Suprapubic skin (tissue), 4 donors: ENCODE results near the gene TSSK2. TPM values are rescaled to one million over a fixed set of nuclear protein-coding genes. Genes with fewer than 3 reads are reported as not detected.

ENCODE experiments used
- DNase-seq, 2 donors: peaks; one replicate each; pipeline ENCODE4 v3.0.0-alpha.2; 2019; ENCODE audit warnings: low spot score in 2 of 2
- H3K27ac ChIP-seq: fragments of 200-600 bp; sonication (generic); one replicate; pipeline ENCODE4 v1.5.1; 2019
- H3K27me3 ChIP-seq: fragments of 200-600 bp; sonication (generic); one replicate; pipeline ENCODE4 v1.5.1; 2019
- H3K36me3 ChIP-seq: fragments of 200-600 bp; sonication (generic); one replicate; pipeline ENCODE4 v1.5.1; 2019
- H3K4me1 ChIP-seq: fragments of 200-600 bp; sonication (generic); one replicate; pipeline ENCODE4 v1.5.1; 2019
- H3K4me3 ChIP-seq: fragments of 200-600 bp; sonication (generic); one replicate; pipeline ENCODE4 v1.5.1; 2019; ENCODE audit warnings: mild to moderate bottlenecking
- H3K9me3 ChIP-seq: fragments of 200-600 bp; sonication (generic); one replicate; pipeline ENCODE4 v1.5.1; 2019
- CTCF ChIP-seq, 2 donors: fragments of 200-600 bp in 1 of 2; fragments of 450-650 bp in 1 of 2; sonication (generic) in 1 of 2; IDR thresholded peaks; one replicate each; pipeline ENCODE4 v1.5.1; 2016 to 2019; ENCODE audit warnings: antibody characterized with exemption in 2 of 2, mild to moderate bottlenecking in 1 of 2, moderate library complexity in 1 of 2
- EP300 ChIP-seq: sonication (generic); formaldehyde crosslinking; IDR thresholded peaks from one replicate; pipeline ENCODE4 v1.6.1; 2017; ENCODE audit warnings: antibody characterized with exemption
- POLR2A ChIP-seq, 2 donors: fragments of 450-650 bp; IDR thresholded peaks; one replicate each; pipeline ENCODE4 v1.6.1; 2017; ENCODE audit warnings: antibody characterized with exemption in 2 of 2, mild to moderate bottlenecking in 2 of 2, moderate library complexity in 2 of 2
- POLR2AphosphoS5 ChIP-seq, 3 donors: sonication (generic); formaldehyde crosslinking; IDR thresholded peaks; one replicate each; pipeline ENCODE4 v1.6.1; 2017; ENCODE audit warnings: antibody characterized with exemption in 3 of 3
- WGBS: methylation state at CpG from one replicate; pipeline ENCODE4 v1.1.5; 2018; 5-methylcytosine and 5-hydroxymethylcytosine counted together
- total RNA-seq, 4 donors: library from RNA; depleted of rRNA; stranded (reverse); fragments of >200 nt; gene quantifications; one replicate each; pipeline ENCODE4 v1.1.0, GENCODE V29; 2016

TSSK2 gene
- total RNA-seq, 4 donors from 2014 or later, result not detected

DNA sequence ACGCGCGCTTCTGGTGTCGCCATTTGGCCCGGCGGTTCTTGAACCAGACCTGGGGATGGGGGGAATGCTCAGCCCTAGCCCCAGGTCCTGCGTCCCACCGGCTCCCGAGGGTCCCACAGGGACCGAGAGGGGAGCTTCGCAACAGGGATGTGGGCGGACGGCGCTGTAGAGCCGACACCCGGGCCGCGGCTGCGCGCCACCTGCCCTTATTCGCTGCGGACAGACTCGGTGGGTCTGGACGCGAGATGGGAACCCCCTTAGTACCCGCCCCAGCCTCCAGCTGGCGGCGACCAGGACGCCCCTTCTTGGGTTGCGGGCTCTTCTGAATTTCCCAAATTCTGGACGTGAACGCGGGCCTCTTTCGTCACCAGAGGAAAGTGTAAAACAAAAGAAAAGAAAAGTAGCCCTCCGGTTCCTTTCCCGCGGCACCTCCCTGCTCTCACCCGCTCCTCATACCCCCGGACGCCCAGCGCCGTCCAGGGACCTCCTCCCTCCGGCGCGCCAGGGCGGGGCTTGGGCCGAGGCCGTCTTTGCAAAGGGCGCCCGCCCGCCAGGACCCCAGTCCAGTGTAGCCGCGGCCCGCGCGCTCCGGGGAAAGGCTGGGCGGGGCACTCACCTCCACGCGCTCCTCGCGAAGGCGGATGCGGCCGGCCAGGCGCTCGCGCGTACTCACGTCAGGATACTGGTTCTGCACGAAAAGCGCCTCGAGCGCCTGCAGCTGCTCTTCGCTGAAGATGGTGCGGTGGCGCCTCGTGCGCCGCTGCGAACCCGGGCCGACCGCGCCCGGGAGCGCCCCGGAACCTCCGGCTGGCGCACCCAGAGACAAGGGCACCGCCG lies 18.2 kb downstream of the TSSK2 start:
- Histone ChIP-seq H3K4me1 (peaks cover 14% of the 10 kb centered on the region), H3K9me3 (no peaks in the 10 kb centered on the region), H3K36me3 (no peaks in the 10 kb centered on the region), H3K27me3 (peaks cover 61% of the 10 kb centered on the region), H3K27ac (no peak overlapping the region), H3K4me3 (peak overlapping the region; percentile 43)
- WGBS, result 2% methylated on average over 25 of the region's 92 CpGs
- TF ChIP-seq CTCF (IDR thresholded peaks at IDR 0.05), result no peak
- no peak for TF ChIP-seq POLR2AphosphoS5 (IDR thresholded peaks at IDR 0.05)
- no peak for TF ChIP-seq POLR2A (IDR thresholded peaks at IDR 0.05)
- no peak for TF ChIP-seq EP300
- no peak for DNase-seq

DNA sequence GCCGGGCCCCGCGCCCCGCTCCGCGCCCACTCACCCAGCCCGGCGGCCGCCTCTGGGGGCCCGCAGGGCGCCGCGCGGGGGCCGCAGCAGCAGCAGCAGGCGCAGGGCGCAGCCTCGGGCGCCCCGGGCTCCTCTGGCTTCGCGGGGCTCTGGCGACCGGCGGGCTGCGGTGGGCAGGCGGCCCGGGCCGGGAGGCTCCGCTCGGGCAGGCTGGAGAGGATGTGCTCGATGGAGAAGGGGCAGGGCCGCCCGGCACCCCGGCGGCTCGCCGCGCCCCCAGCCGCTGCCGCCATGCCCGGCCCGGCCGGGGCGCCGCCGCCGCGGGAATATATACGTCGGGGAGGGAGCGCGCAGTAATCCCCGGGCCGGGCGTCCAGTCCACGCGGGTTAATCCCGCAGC lies 18.9 kb downstream of the TSSK2 start, which contains the start of gene GSC2:
Gene GSC2 (minus strand): TSS at position 302 of the 400 bp plus-strand sequence. CDS start 9 bp downstream, at position 293.
- H3K36me3 ChIP-seq, result no peaks in the 10 kb centered on the region
- no peak within 1 kb of the TSS for H3K27ac ChIP-seq
- TF ChIP-seq POLR2A (IDR thresholded peaks at IDR 0.05), result no peak
- no peak for TF ChIP-seq POLR2AphosphoS5 (IDR thresholded peaks at IDR 0.05)
- no peak for TF ChIP-seq EP300
- TF ChIP-seq CTCF (IDR thresholded peaks at IDR 0.05), result no peak
- H3K9me3 ChIP-seq, result no peaks in the 10 kb centered on the region
- peak within 1 kb of the TSS; percentile 43 for H3K4me3 ChIP-seq
- peaks cover 65% of the 10 kb centered on the region for H3K27me3 ChIP-seq
- peaks cover 14% of the 10 kb centered on the region for H3K4me1 ChIP-seq
- DNase-seq, result no peak
- 4% methylated on average over 10 of the region's 59 CpGs for WGBS

- Histone ChIP-seq H3K4me1 (peaks cover 14% of the 10 kb centered on the region), H3K27ac (no peak overlapping the region), H3K27me3 (peaks cover 65% of the 10 kb centered on the region), H3K9me3 (no peaks in the 10 kb centered on the region), H3K4me3 (peak overlapping the region; percentile 43), H3K36me3 (no peaks in the 10 kb centered on the region)
- 32% methylated on average over 20 of the region's 68 CpGs for WGBS
- TF ChIP-seq POLR2AphosphoS5 (IDR thresholded peaks at IDR 0.05) (no peak), CTCF (IDR thresholded peaks at IDR 0.05) (no peak), EP300 (no peak), POLR2A (IDR thresholded peaks at IDR 0.05) (no peak)
- no peak for DNase-seq
These were observed 19.6 kb downstream of the TSSK2 start for GRCh38 chr22:19150482-19151328.

DNA sequence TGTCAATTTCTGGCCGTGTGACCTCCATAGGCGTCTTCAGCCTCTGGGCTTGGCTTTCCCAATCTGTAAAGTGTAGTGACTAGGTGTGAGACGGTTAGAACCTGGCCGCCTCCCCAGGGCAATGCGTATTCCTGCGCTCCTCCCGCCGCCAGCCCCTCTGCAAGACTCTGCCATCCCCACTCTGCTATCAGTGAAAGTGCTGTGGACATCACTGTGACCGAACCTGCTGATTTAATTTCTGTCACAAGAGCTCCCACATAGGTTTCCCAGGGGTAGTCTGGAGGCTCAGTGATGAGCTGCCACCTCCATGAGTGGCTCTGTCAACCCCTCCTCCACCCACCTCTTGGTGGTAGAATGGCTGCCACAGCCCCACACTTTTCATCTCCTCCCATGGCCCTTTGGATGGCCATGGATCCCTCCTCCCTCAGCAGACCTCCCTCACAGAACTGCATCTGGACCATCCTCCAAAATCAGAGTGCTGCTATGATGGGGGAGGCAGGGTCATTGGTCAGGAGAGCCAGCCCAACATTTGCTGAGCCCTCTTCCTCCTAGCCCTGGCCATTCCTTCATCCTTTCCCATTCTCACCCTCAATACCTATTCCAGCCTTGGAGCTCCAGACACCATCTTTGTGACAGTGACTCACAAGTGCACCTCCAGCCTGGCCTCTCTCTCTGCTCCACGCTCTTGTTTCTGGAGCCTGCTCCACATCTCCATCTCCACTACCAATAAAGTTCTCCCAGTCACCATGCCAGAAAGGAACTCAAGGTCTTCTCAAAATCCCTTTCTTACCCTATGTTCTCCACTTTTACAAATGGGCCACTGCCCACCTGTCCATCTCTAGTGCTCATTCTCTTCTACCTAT lies 20.5 kb downstream of the TSSK2 start:
- Histone ChIP-seq H3K4me3 (no peak overlapping the region), H3K27me3 (peaks cover 69% of the 10 kb centered on the region)

More for the DNA sequence above, 20.5 kb downstream of the TSSK2 start:
- DNase-seq, result no peak
- Histone ChIP-seq H3K27ac (no peak overlapping the region), H3K9me3 (no peaks in the 10 kb centered on the region), H3K4me1 (peaks cover 14% of the 10 kb centered on the region), H3K36me3 (no peaks in the 10 kb centered on the region)
- TF ChIP-seq EP300 (no peak), POLR2AphosphoS5 (IDR thresholded peaks at IDR 0.05) (no peak), POLR2A (IDR thresholded peaks at IDR 0.05) (no peak), CTCF (IDR thresholded peaks at IDR 0.05) (no peak)
- WGBS, result 78% methylated on average over 10 of the region's 10 CpGs
